ENCODE results near the gene PCIF1. TPM values are rescaled to one million over a fixed set of nuclear protein-coding genes. Genes with fewer than 3 reads are reported as not detected.
"Not testable (repeated sequence)": the region's sequence is repeated elsewhere in the genome, so short reads cannot be mapped to it uniquely, and the experiment has no call there.

PCIF1 gene
- total RNA-seq, 1 donor from 2014 or later = 55.7 TPM

GRCh38 chr20:45925821-45926506 is 8.5 kb upstream of the PCIF1 start:
- H3K9me3 Mint-ChIP-seq = no peaks in the 10 kb centered on the region
- no peak for ATAC-seq (ENCODE audit: low read depth)
- ChIA-PET CTCF (no interaction called here), POLR2A (interaction anchor here (1.3 to 2.3 kb wide), 2 partner anchors 9 to 10 kb away, joined by 4 to 7 read pairs; no protein-coding TSS in a partner anchor)
- no peak for DNase-seq
- no peaks in the 10 kb centered on the region for H3K36me3 Mint-ChIP-seq (ENCODE audit: low read depth)
- TF ChIP-seq CTCF (IDR thresholded peaks at IDR 0.05) = no peak
- no peaks in the 10 kb centered on the region for H3K4me1 Mint-ChIP-seq
- H3K27ac Mint-ChIP-seq = no peak overlapping the region
- no peak overlapping the region for H3K4me3 Mint-ChIP-seq
- peaks cover 7% of the 10 kb centered on the region for H3K27me3 Mint-ChIP-seq
- intact Hi-C loops (cut with micrococcal nuclease) = no loop called here

GRCh38 chr20:45926731-45927070 is 7.8 kb upstream of the PCIF1 start:
- ChIA-PET CTCF (no interaction called here), POLR2A (interaction anchor here (1.3 to 2.3 kb wide), 2 partner anchors 8 to 9 kb away, joined by 4 to 7 read pairs; no protein-coding TSS in a partner anchor)
- no peaks in the 10 kb centered on the region for H3K4me1 Mint-ChIP-seq
- no peak for DNase-seq
- no peak for ATAC-seq (ENCODE audit: low read depth)
- no peaks in the 10 kb centered on the region for H3K9me3 Mint-ChIP-seq
- TF ChIP-seq CTCF (IDR thresholded peaks at IDR 0.05) = no peak
- no peak overlapping the region for H3K4me3 Mint-ChIP-seq
- H3K36me3 Mint-ChIP-seq (ENCODE audit: low read depth) = peaks cover 2% of the 10 kb centered on the region
- intact Hi-C loops (cut with micrococcal nuclease) = no loop called here
- H3K27ac Mint-ChIP-seq = no peak overlapping the region
- H3K27me3 Mint-ChIP-seq = peaks cover 2% of the 10 kb centered on the region

GRCh38 chr20:45927071-45927878 is 7.2 kb upstream of the PCIF1 start:
- H3K4me1 Mint-ChIP-seq = no peaks in the 10 kb centered on the region
- H3K27ac Mint-ChIP-seq = no peak overlapping the region

GRCh38 chr20:45931680-45932079 is 2.8 kb upstream of the PCIF1 start:
- H3K27me3 Mint-ChIP-seq; H3K4me3 Mint-ChIP-seq; intact Hi-C loops (cut with micrococcal nuclease); H3K9me3 Mint-ChIP-seq; ATAC-seq (ENCODE audit: low read depth); H3K27ac Mint-ChIP-seq; DNase-seq; CTCF ChIA-PET: not testable (repeated sequence)
- POLR2A ChIA-PET = interaction anchor here (0.7 to 1.8 kb wide), 3 partner anchors 41 to 112 kb away, joined by 6 to 7 read pairs (median 7); partner anchors contain the start of gene ZSWIM1
- H3K36me3 Mint-ChIP-seq (ENCODE audit: low read depth) = peaks cover 13% of the 10 kb centered on the region
- peaks cover 15% of the 10 kb centered on the region for H3K4me1 Mint-ChIP-seq

More at GRCh38 chr20:45927071-45927878, 7.2 kb upstream of the PCIF1 start:
- H3K4me3 Mint-ChIP-seq = no peak overlapping the region
- ATAC-seq (ENCODE audit: low read depth) (no peak), DNase-seq (no peak)
- ChIA-PET POLR2A (interaction anchor here (0.5 to 2.3 kb wide), 4 partner anchors 8 to 46 kb away, joined by 3 to 7 read pairs (median 4); partner anchors contain the start of gene ZSWIM1), CTCF (no interaction called here)
- intact Hi-C loops (cut with micrococcal nuclease) = no loop called here
- no peaks in the 10 kb centered on the region for H3K9me3 Mint-ChIP-seq
- TF ChIP-seq CTCF (IDR thresholded peaks at IDR 0.05) = no peak
- no peaks in the 10 kb centered on the region for H3K27me3 Mint-ChIP-seq
- H3K36me3 Mint-ChIP-seq (ENCODE audit: low read depth) = peaks cover 2% of the 10 kb centered on the region

GRCh38 chr20:45933266-45934045 is 1.0 kb upstream of the PCIF1 start:
- H3K4me1 Mint-ChIP-seq = peaks cover 29% of the 10 kb centered on the region
- peak overlapping the region; percentile 96 for H3K27ac Mint-ChIP-seq
- ChIA-PET CTCF (interaction anchor here (1.2 to 3.0 kb wide), 3 partner anchors 36 to 134 kb away, joined by 3 to 15 read pairs (median 4); partner anchors contain the start of genes CTSA and NEURL2), POLR2A (interaction anchor here (0.6 to 6.4 kb wide), 11 partner anchors 15 to 431 kb away, joined by 3 to 110 read pairs (median 11); partner anchors contain the start of genes ACOT8, CTSA, NEURL2 and PLTP)
- no peak for TF ChIP-seq CTCF (IDR thresholded peaks at IDR 0.05)
- ATAC-seq (ENCODE audit: low read depth) = no peak
- peak overlapping the region; percentile 97 for H3K4me3 Mint-ChIP-seq
- no peaks in the 10 kb centered on the region for H3K9me3 Mint-ChIP-seq
- H3K36me3 Mint-ChIP-seq (ENCODE audit: low read depth) = peaks cover 28% of the 10 kb centered on the region
- peak; percentile 44 for DNase-seq
- intact Hi-C loops (cut with micrococcal nuclease) = no loop called here
- H3K27me3 Mint-ChIP-seq = no peaks in the 10 kb centered on the region
